NCI-H2107 (cell line): ENCODE data around the gene TCF4.

Experiments used
- DNase-seq: peaks from one replicate; lab custom pipeline; 2025; lab: John Stamatoyannopoulos, UW

The TCF4 gene

GRCh38 chr18:55320424-55321264 is 267.3 kb downstream of the TCF4 start:
- DNase-seq: peak; percentile 24

GRCh38 chr18:55319459-55320193 is 268.4 kb downstream of the TCF4 start:
- no peak for DNase-seq

- no peak for DNase-seq
Measured at GRCh38 chr18:55318951-55319441, 269.0 kb downstream of the TCF4 start.

GRCh38 chr18:55317864-55318263 is 270.1 kb downstream of the TCF4 start:
- no peak for DNase-seq

- DNase-seq: no peak
Measured at GRCh38 chr18:55317324-55317723, 270.7 kb downstream of the TCF4 start.

- no peak for DNase-seq
Measured at GRCh38 chr18:55316486-55317184, 271.4 kb downstream of the TCF4 start.

GRCh38 chr18:55314615-55315237 is 273.3 kb downstream of the TCF4 start:
- DNase-seq: peak; percentile 50

GRCh38 chr18:55314031-55314430 is 274.0 kb downstream of the TCF4 start:
- DNase-seq: no peak

GRCh38 chr18:55310863-55311262 is 277.1 kb downstream of the TCF4 start:
- no peak for DNase-seq

- no peak for DNase-seq
Measured at GRCh38 chr18:55310044-55310676, 277.8 kb downstream of the TCF4 start.

GRCh38 chr18:55309249-55309648 is 278.7 kb downstream of the TCF4 start:
- no peak for DNase-seq

- DNase-seq: no peak
Measured at GRCh38 chr18:55307505-55307904, 280.5 kb downstream of the TCF4 start.

- DNase-seq: no peak
Measured at GRCh38 chr18:55306359-55307024, 281.5 kb downstream of the TCF4 start.

- DNase-seq: no peak
Measured at GRCh38 chr18:55302167-55302833, 285.7 kb downstream of the TCF4 start.

- no peak for DNase-seq
Measured at GRCh38 chr18:55301824-55302166, 286.2 kb downstream of the TCF4 start.

GRCh38 chr18:55300936-55301531 is 287.0 kb downstream of the TCF4 start:
- DNase-seq: no peak

GRCh38 chr18:55300421-55300935 is 287.5 kb downstream of the TCF4 start:
- peak; percentile 38 for DNase-seq

GRCh38 chr18:55296778-55297177 is 291.2 kb downstream of the TCF4 start:
- no peak for DNase-seq

- DNase-seq: no peak
Measured at GRCh38 chr18:55296115-55296514, 291.9 kb downstream of the TCF4 start.

GRCh38 chr18:55290898-55291297 is 297.1 kb downstream of the TCF4 start:
- DNase-seq: no peak
